SKM-1 (cell line): ENCODE results near the gene SDK1.
"Not testable (repeated sequence)": the region's sequence is repeated elsewhere in the genome, so short reads cannot be mapped to it uniquely, and the experiment has no call there.

Source experiments
- DNase-seq: peaks from one replicate; lab custom pipeline; 2025; ENCODE audit not compliant: unreplicated experiment; lab: John Stamatoyannopoulos, UW

The SDK1 gene

GRCh38 chr7:4314316-4314715 is 1013.3 kb downstream of the SDK1 start:
- DNase-seq: not testable (repeated sequence)
